ENCODE measurements around the gene DNAL4.

DNA sequence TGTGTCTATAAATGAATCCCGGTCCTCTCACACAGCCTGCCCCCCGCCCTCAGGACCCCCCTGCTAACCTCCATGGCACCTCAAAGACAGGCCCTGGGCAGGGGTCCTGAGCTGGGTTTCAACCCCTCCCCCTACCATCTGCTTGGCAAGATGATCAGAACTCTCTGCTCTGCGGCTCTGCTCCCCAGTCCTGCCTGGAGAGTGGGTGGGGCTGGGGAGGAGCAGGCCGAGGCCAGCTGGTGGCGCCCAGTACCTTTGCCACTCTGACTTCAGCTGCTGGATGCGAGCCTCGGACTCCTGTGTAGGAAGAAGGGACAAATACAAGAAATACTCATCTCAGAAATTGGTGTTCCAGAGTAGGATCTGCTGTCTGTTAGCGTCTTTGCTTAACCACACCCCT is 53.2 kb downstream of the DNAL4 start:
- TF ChIP-seq TAF1 (IDR thresholded peaks at IDR 0.05; ENCODE audit: borderline replicate concordance, insufficient read depth, low read length) (no peak), POLR2AphosphoS5 (IDR thresholded peaks at IDR 0.05; ENCODE audit: low read depth, low read length) (no peak)
- TF ChIP-seq, protein P1, sequence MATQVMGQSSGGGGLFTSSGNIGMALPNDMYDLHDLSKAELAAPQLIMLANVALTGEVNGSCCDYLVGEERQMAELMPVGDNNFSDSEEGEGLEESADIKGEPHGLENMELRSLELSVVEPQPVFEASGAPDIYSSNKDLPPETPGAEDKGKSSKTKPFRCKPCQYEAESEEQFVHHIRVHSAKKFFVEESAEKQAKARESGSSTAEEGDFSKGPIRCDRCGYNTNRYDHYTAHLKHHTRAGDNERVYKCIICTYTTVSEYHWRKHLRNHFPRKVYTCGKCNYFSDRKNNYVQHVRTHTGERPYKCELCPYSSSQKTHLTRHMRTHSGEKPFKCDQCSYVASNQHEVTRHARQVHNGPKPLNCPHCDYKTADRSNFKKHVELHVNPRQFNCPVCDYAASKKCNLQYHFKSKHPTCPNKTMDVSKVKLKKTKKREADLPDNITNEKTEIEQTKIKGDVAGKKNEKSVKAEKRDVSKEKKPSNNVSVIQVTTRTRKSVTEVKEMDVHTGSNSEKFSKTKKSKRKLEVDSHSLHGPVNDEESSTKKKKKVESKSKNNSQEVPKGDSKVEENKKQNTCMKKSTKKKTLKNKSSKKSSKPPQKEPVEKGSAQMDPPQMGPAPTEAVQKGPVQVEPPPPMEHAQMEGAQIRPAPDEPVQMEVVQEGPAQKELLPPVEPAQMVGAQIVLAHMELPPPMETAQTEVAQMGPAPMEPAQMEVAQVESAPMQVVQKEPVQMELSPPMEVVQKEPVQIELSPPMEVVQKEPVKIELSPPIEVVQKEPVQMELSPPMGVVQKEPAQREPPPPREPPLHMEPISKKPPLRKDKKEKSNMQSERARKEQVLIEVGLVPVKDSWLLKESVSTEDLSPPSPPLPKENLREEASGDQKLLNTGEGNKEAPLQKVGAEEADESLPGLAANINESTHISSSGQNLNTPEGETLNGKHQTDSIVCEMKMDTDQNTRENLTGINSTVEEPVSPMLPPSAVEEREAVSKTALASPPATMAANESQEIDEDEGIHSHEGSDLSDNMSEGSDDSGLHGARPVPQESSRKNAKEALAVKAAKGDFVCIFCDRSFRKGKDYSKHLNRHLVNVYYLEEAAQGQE (IDR thresholded peaks at IDR 0.05; ENCODE audit: insufficient read depth in 1 of 2, low read depth in 2 of 2, low read length in 2 of 2): no peak

Measured in PFSK-1 (cell line).